Neuronal stem cell (in vitro differentiated cells): ENCODE data around the gene SHE. TPM values are rescaled to one million over a fixed set of nuclear protein-coding genes. Genes with fewer than 3 reads are reported as not detected.

Experiments
- DNase-seq: peaks from one replicate; pipeline ENCODE4 v3.0.0-alpha.2; 2013; ENCODE audit warnings: low spot score
- H2AFZ ChIP-seq: one replicate; pipeline ENCODE4 v1.6.1; 2013; ENCODE audit warnings: mild to moderate bottlenecking, low read length, inconsistent platforms
- H2AK5ac ChIP-seq: 2 replicates; pipeline ENCODE4 v1.6.1; 2013; ENCODE audit warnings: low read depth, mild to moderate bottlenecking, inconsistent platforms, low read length, moderate library complexity, mixed read lengths
- H2BK120ac ChIP-seq: 2 replicates; pipeline ENCODE4 v1.6.1; 2013; ENCODE audit warnings: low read depth, mild to moderate bottlenecking, inconsistent platforms, low read length, moderate library complexity, mixed read lengths
- H2BK12ac ChIP-seq: one replicate; pipeline ENCODE4 v1.6.1; 2013; ENCODE audit warnings: low read length, inconsistent platforms
- H2BK15ac ChIP-seq: 2 replicates; pipeline ENCODE4 v1.6.1; 2013; ENCODE audit warnings: mild to moderate bottlenecking, low read length, inconsistent platforms, mixed read lengths
- H2BK5ac ChIP-seq: one replicate; pipeline ENCODE4 v1.6.1; 2013; ENCODE audit warnings: inconsistent platforms, mild to moderate bottlenecking, low read length, moderate library complexity
- H3K14ac ChIP-seq: one replicate; pipeline ENCODE4 v1.6.1; 2013; ENCODE audit warnings: low read length, inconsistent platforms
- H3K18ac ChIP-seq: 2 replicates; pipeline ENCODE4 v1.6.1; 2013; ENCODE audit warnings: low read length, inconsistent platforms
- H3K23ac ChIP-seq: 2 replicates; pipeline ENCODE4 v1.6.1; 2013; ENCODE audit warnings: low read depth, mild to moderate bottlenecking, mixed read lengths, low read length, inconsistent platforms; ENCODE audit not compliant: poor library complexity
- H3K27ac ChIP-seq: replicated peaks from 3 replicates; pipeline ENCODE4 v1.5.1; 2013; ENCODE audit warnings: low read length, inconsistent platforms
- H3K27me3 ChIP-seq, 3 experiments: 2 replicates each; pipeline ENCODE4 v1.6.1; 2013; ENCODE audit warnings: low read length in 3 of 3, mild to moderate bottlenecking in 2 of 3, inconsistent platforms in 1 of 3, low read depth in 1 of 3, mixed read lengths in 1 of 3, moderate library complexity in 1 of 3; ENCODE audit not compliant: control insufficient read depth in 3 of 3, insufficient read depth in 3 of 3
- H3K36me3 ChIP-seq, 2 donors: replicated peaks in 1 of 2; 2 replicates each; pipeline ENCODE4 v1.6.1; 2013; ENCODE audit warnings: low read length in 2 of 2; ENCODE audit not compliant: control insufficient read depth in 2 of 2, insufficient read depth in 2 of 2
- H3K4ac ChIP-seq: 2 replicates; pipeline ENCODE4 v1.6.1; 2013; ENCODE audit warnings: inconsistent platforms, mild to moderate bottlenecking, low read length, moderate library complexity
- H3K4me1 ChIP-seq, 2 donors: 1 replicate in 1 of 2; 2 replicates in 1 of 2; pipeline ENCODE4 v1.6.1; 2013; ENCODE audit warnings: low read length in 2 of 2, low read depth in 1 of 2; ENCODE audit not compliant: control insufficient read depth in 2 of 2, insufficient read depth in 1 of 2
- H3K4me2 ChIP-seq: one replicate; pipeline ENCODE4 v1.6.1; 2013; ENCODE audit warnings: mild to moderate bottlenecking, low read length, inconsistent platforms; ENCODE audit not compliant: insufficient read depth, poor library complexity, severe bottlenecking
- H3K4me3 ChIP-seq, 2 donors: 2 replicates each; pipeline ENCODE4 v1.5.1; 2013; ENCODE audit warnings: low read length in 2 of 2, mild to moderate bottlenecking in 2 of 2, inconsistent platforms in 1 of 2, moderate library complexity in 1 of 2
- H3K79me1 ChIP-seq: one replicate; pipeline ENCODE4 v1.6.1; 2013; ENCODE audit warnings: low read depth, mild to moderate bottlenecking, inconsistent platforms, low read length, moderate library complexity
- H3K9ac ChIP-seq: one replicate; pipeline ENCODE4 v1.6.1; 2013; ENCODE audit warnings: mild to moderate bottlenecking, low read depth, low read length, inconsistent platforms; ENCODE audit not compliant: poor library complexity
- H3K9me3 ChIP-seq, 2 donors: replicated peaks in 1 of 2; 2 replicates each; pipeline versions ENCODE3 to v1.6.1; 2013; ENCODE audit warnings: low read length in 2 of 2, mild to moderate bottlenecking in 2 of 2, inconsistent platforms in 1 of 2, low read depth in 1 of 2, mixed read lengths in 1 of 2, moderate library complexity in 1 of 2; ENCODE audit not compliant: control insufficient read depth in 2 of 2, insufficient read depth in 1 of 2
- H4K8ac ChIP-seq: one replicate; pipeline ENCODE4 v1.6.1; 2013; ENCODE audit warnings: low read depth, mild to moderate bottlenecking, inconsistent platforms, low read length, moderate library complexity
- H4K91ac ChIP-seq: one replicate; pipeline ENCODE4 v1.6.1; 2013; ENCODE audit warnings: low read length, low read depth, mild to moderate bottlenecking, inconsistent platforms; ENCODE audit not compliant: poor library complexity
- WGBS, 2 donors: extraction: QIAGEN DNeasy Blood & Tissue Kit; methylation state at CpG; one replicate each; pipeline ENCODE4 v1.1.7; 2013; ENCODE audit warnings: missing lambda C conversion rate in 2 of 2, mixed read lengths in 1 of 2; ENCODE audit not compliant: insufficient read length in 2 of 2, insufficient replicate concordance in 1 of 2; ENCODE audit errors: extremely low coverage in 2 of 2; 5-methylcytosine and 5-hydroxymethylcytosine counted together
- polyA plus RNA-seq, 2 experiments: library from polyadenylated mRNA; stranded (reverse); fragments of 200-250 nt; gene quantifications; one replicate each; pipeline ENCODE4 v1.2.3, GENCODE V29; 2013

Gene SHE
- polyA plus RNA-seq (2013, experiment 1 of 2) = 0.10 TPM
- 0.03 TPM for polyA plus RNA-seq (2013, experiment 2 of 2)

DNA sequence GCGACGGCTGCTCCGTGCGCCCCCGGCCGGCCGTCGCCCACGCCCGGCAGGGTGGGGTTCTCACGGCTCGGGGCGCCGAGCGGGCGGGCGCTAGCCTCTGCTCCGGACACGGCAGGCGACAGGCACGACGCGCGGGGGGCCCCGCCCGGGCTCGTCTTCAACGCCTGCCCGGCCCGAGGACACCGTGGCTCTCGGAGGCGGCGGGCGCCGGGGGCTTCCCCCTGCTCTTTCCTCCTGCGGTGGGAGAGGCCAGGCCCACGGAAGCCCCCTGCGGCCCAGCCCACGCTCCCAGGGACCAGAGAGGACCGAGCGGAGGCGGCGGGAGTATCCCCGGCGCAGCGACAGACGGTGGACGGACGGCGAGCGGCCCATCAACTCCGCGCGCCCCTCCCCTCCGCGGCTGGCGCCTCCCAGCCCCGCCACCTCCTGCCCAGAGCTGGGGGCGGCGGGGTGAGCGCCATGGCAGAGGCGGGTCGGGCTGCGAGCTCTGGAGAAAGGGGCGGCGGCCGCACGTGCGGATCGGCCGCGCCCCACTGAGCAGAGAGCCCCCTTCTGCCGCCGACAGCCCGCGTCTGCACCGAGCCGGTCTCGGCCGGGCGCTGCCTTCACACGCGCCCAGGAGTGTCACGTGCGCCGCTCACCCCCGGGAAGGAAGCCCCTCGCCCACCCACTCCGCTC, at the start of gene SHE, which contains the start of gene TDRD10:
TSS of gene SHE (minus strand) at position 347 of the 678 bp plus-strand sequence. CDS start 386 bp downstream, outside the sequence.
TSS of gene TDRD10 (plus strand) at position 154 of the 678 bp plus-strand sequence. CDS start 4,685 bp downstream, outside the sequence.
- Histone ChIP-seq H3K36me3 (no peaks in the 10 kb centered on the region), H3K79me1 (no peaks in the 10 kb centered on the region), H2BK5ac (no peak within 1 kb of the TSS), H4K91ac (no peak within 1 kb of the TSS), H3K18ac (peak within 1 kb of the TSS; percentile 67), H3K4me3 (peak within 1 kb of the TSS; percentile 4 to 65), H2AFZ (peak within 1 kb of the TSS; percentile 80), H3K9me3 (peaks cover 8 to 18% of the 10 kb centered on the region in 2 donors), H3K27me3 (peaks cover 29 to 76% (median 48%) of the 10 kb centered on the region in 3 experiments), H2AK5ac (no peak within 1 kb of the TSS), H2BK120ac (no peak within 1 kb of the TSS), H3K9ac (no peak within 1 kb of the TSS), H2BK15ac (peak within 1 kb of the TSS; percentile 65), H3K27ac (no peak within 1 kb of the TSS), H3K4ac (no peak within 1 kb of the TSS), H3K14ac (no peak within 1 kb of the TSS), H3K4me2 (peak within 1 kb of the TSS; percentile 31), H3K23ac (peak within 1 kb of the TSS; percentile 71), H2BK12ac (no peak within 1 kb of the TSS), H3K4me1 (peaks cover 0 to 3% of the 10 kb centered on the region in 2 donors), H4K8ac (no peak within 1 kb of the TSS)
- no peak for DNase-seq
- WGBS, 2 donors = no CpG with 5 or more reads among the region's 90 CpGs

DNA sequence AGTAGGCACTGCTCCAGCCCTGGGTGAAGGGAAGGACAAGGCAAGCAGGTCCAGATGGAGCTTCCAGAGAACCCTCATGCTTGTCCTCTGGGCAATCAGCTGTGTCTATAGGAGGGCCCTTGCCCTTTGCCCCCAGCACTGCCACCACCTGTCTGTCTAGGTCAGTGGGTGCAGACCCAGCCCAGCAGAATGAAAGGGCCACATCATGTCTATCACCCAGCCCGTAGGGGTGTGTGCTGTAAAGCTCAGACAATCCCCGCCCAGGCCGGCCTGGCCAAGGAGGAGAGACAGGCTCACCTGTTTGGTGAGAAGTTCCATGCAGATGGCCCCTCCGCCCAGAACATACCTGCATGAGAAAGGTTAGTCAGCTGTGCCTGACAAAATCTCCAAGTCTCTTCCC, 49.3 kb upstream of the SHE start:
- no peak overlapping the region for H3K18ac ChIP-seq
- no peak for DNase-seq
- H3K23ac ChIP-seq = no peak overlapping the region
- H2AFZ ChIP-seq = no peak overlapping the region
- no peak overlapping the region for H3K14ac ChIP-seq
- H2BK5ac ChIP-seq = no peak overlapping the region
- H2AK5ac ChIP-seq = no peak overlapping the region
- H3K27ac ChIP-seq = no peak overlapping the region
- no CpG with 5 or more reads among the region's 4 CpGs for WGBS, 2 donors
- H3K4ac ChIP-seq = no peak overlapping the region
- H3K36me3 ChIP-seq = peaks cover 63 to 85% of the 10 kb centered on the region in 2 donors
- no peak overlapping the region for H3K4me3 ChIP-seq
- no peaks in the 10 kb centered on the region for H3K27me3 ChIP-seq
- H4K8ac ChIP-seq = no peak overlapping the region
- H2BK120ac ChIP-seq = no peak overlapping the region
- H2BK15ac ChIP-seq = no peak overlapping the region
- peaks cover 5% of the 10 kb centered on the region in 2 donors for H3K4me1 ChIP-seq
- H2BK12ac ChIP-seq = no peak overlapping the region
- no peak overlapping the region for H4K91ac ChIP-seq
- no peak overlapping the region for H3K4me2 ChIP-seq
- H3K9ac ChIP-seq = no peak overlapping the region
- H3K79me1 ChIP-seq = no peaks in the 10 kb centered on the region
- no peaks in the 10 kb centered on the region for H3K9me3 ChIP-seq

DNA sequence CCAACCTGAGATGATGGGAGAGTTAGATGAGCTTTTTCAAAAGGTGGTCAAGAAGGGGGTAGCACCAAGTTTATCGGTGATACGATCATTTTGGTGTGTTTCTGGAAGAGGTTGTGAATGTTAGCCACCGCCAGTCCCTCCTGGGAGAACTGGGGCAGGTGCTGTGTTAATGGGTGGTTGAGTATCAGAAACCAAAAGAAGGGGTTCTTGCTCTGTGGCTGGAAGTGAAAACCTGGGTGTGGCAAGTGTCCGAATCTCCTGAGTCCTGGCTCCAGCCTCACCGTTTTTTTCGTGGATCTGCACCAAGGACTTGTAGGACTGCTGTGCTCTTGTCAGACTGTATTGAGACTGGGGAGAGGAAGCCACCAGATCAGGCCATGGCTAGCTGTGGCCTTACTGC, 48.4 kb upstream of the SHE start:
- H2BK15ac ChIP-seq = no peak overlapping the region
- H3K9ac ChIP-seq = no peak overlapping the region

DNA sequence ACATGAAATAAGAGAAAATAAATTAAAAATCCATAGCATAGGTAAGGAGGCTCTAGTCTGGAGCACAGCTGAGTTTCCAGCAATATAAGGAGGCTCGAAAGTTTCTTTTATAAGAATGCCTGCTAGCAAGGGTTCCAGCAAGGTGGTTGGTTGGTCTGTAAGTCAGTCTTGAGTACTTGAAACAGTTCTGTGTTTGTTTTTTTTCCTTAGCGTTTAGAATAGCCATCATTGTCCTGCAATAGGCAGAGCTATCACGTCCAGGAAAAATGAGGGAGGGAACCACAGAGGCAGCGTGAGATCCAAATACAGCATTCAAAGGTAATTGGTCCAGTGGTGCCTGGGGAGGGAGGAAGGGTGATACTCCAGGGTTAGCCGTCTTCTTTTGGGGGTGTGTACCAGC, 47.9 kb upstream of the SHE start:
- DNase-seq = no peak
- WGBS, 2 donors = no CpG with 5 or more reads among the region's 5 CpGs

More for the DNA sequence above, 48.4 kb upstream of the SHE start:
- H3K27ac ChIP-seq = no peak overlapping the region
- no peak for DNase-seq
- no peaks in the 10 kb centered on the region for H3K27me3 ChIP-seq
- H2BK12ac ChIP-seq = no peak overlapping the region
- no peak overlapping the region for H2BK120ac ChIP-seq
- no peak overlapping the region for H4K8ac ChIP-seq
- H2BK5ac ChIP-seq = no peak overlapping the region
- no peak overlapping the region for H2AK5ac ChIP-seq
- H3K23ac ChIP-seq = no peak overlapping the region
- peaks cover 62 to 77% of the 10 kb centered on the region in 2 donors for H3K36me3 ChIP-seq
- no peak overlapping the region for H3K4me3 ChIP-seq
- no peaks in the 10 kb centered on the region for H3K79me1 ChIP-seq
- H3K4me2 ChIP-seq = no peak overlapping the region
- no peak overlapping the region for H3K4ac ChIP-seq
- no peak overlapping the region for H2AFZ ChIP-seq
- no peaks in the 10 kb centered on the region for H3K9me3 ChIP-seq
- no peak overlapping the region for H3K14ac ChIP-seq
- no peak overlapping the region for H4K91ac ChIP-seq
- H3K4me1 ChIP-seq = no peaks in the 10 kb centered on the region
- no peak overlapping the region for H3K18ac ChIP-seq
- no CpG with 5 or more reads among the region's 6 CpGs for WGBS, 2 donors

More for the DNA sequence above, 47.9 kb upstream of the SHE start:
- H4K8ac ChIP-seq = no peak overlapping the region
- H3K27ac ChIP-seq = no peak overlapping the region
- no peaks in the 10 kb centered on the region for H3K4me1 ChIP-seq
- H3K36me3 ChIP-seq = peaks cover 56 to 71% of the 10 kb centered on the region in 2 donors
- H3K79me1 ChIP-seq = no peaks in the 10 kb centered on the region
- no peak overlapping the region for H3K14ac ChIP-seq
- H3K9me3 ChIP-seq = no peaks in the 10 kb centered on the region
- no peak overlapping the region for H2BK12ac ChIP-seq
- H4K91ac ChIP-seq = no peak overlapping the region
- H3K4me3 ChIP-seq = no peak overlapping the region
- H3K4ac ChIP-seq = no peak overlapping the region
- H2BK5ac ChIP-seq = no peak overlapping the region
- no peak overlapping the region for H2AK5ac ChIP-seq
- H3K27me3 ChIP-seq = no peaks in the 10 kb centered on the region
- no peak overlapping the region for H3K9ac ChIP-seq
- H3K4me2 ChIP-seq = no peak overlapping the region
- H3K18ac ChIP-seq = no peak overlapping the region
- H2BK15ac ChIP-seq = no peak overlapping the region
- no peak overlapping the region for H3K23ac ChIP-seq
- H2AFZ ChIP-seq = no peak overlapping the region
- no peak overlapping the region for H2BK120ac ChIP-seq
